Ectodermal cell (in vitro differentiated cells): ENCODE data around the gene LIMS3.
"Not testable (repeated sequence)": the region's sequence is repeated elsewhere in the genome, so short reads cannot be mapped to it uniquely, and the experiment has no call there.

ENCODE experiments used
- H3K27ac ChIP-seq: 2 replicates; pipeline ENCODE4 v1.7.0; 2013; ENCODE audit warnings: mild to moderate bottlenecking, low read depth, low read length; ENCODE audit not compliant: insufficient read depth, poor library complexity, severe bottlenecking
- H3K27me3 ChIP-seq: 2 replicates; pipeline ENCODE4 v1.7.0; 2013; ENCODE audit warnings: mild to moderate bottlenecking, low read length; ENCODE audit not compliant: insufficient read depth, control insufficient read depth, poor library complexity, severe bottlenecking
- H3K36me3 ChIP-seq: one replicate; pipeline ENCODE4 v1.7.0; 2013; ENCODE audit warnings: low read length; ENCODE audit not compliant: control insufficient read depth, insufficient read depth
- H3K4me1 ChIP-seq: one replicate; pipeline ENCODE4 v1.7.0; 2013; ENCODE audit warnings: low read length; ENCODE audit not compliant: control insufficient read depth, insufficient read depth
- H3K4me3 ChIP-seq: 2 replicates; pipeline ENCODE4 v1.7.0; 2013; ENCODE audit warnings: low read depth, low read length, control low read depth; ENCODE audit not compliant: insufficient read depth
- H3K9me3 ChIP-seq: 2 replicates; pipeline ENCODE4 v1.7.0; 2013; ENCODE audit warnings: mild to moderate bottlenecking, low read length, moderate library complexity; ENCODE audit not compliant: control insufficient read depth
- WGBS, 2 experiments: methylation state at CpG; one replicate each; pipeline ENCODE4 v1.1.7; 2013; ENCODE audit warnings: missing lambda C conversion rate in 2 of 2; 5-methylcytosine and 5-hydroxymethylcytosine counted together

The LIMS3 gene

GRCh38 chr2:109896212-109896611 is 2.3 kb upstream of the LIMS3 start:
- not testable (repeated sequence) for H3K27ac ChIP-seq, H3K4me1 ChIP-seq, H3K36me3 ChIP-seq, H3K9me3 ChIP-seq, H3K27me3 ChIP-seq, H3K4me3 ChIP-seq
- WGBS, 2 experiments = no CpG with 5 or more reads among the region's 4 CpGs

GRCh38 chr2:109897769-109898461 is 573 bp upstream of the LIMS3 start:
- not testable (repeated sequence) for H3K9me3 ChIP-seq, H3K4me1 ChIP-seq, H3K27ac ChIP-seq, H3K4me3 ChIP-seq, H3K27me3 ChIP-seq, H3K36me3 ChIP-seq
- WGBS, 2 experiments = no CpG with 5 or more reads among the region's 8 CpGs

- not testable (repeated sequence) for H3K36me3 ChIP-seq, H3K27me3 ChIP-seq, H3K4me3 ChIP-seq, H3K4me1 ChIP-seq, H3K9me3 ChIP-seq, H3K27ac ChIP-seq
- WGBS, 2 experiments = no CpG with 5 or more reads among the region's 8 CpGs
Measured at GRCh38 chr2:109905796-109906195, 7.3 kb downstream of the LIMS3 start.

GRCh38 chr2:109908626-109909025 is 10.1 kb downstream of the LIMS3 start:
- H3K36me3 ChIP-seq, H3K27me3 ChIP-seq, H3K9me3 ChIP-seq, H3K4me3 ChIP-seq, H3K27ac ChIP-seq, H3K4me1 ChIP-seq: not testable (repeated sequence)
- no CpG with 5 or more reads among the region's 2 CpGs for WGBS, 2 experiments

GRCh38 chr2:109910789-109911188 is 12.3 kb downstream of the LIMS3 start:
- H3K36me3 ChIP-seq, H3K9me3 ChIP-seq, H3K4me3 ChIP-seq, H3K27ac ChIP-seq, H3K4me1 ChIP-seq, H3K27me3 ChIP-seq: not testable (repeated sequence)

GRCh38 chr2:109913911-109914310 is 15.4 kb downstream of the LIMS3 start:
- H3K4me3 ChIP-seq, H3K27me3 ChIP-seq, H3K27ac ChIP-seq, H3K36me3 ChIP-seq, H3K4me1 ChIP-seq, H3K9me3 ChIP-seq: not testable (repeated sequence)
- no CpG with 5 or more reads among the region's 2 CpGs for WGBS, 2 experiments

GRCh38 chr2:109914552-109914951 is 16.1 kb downstream of the LIMS3 start:
- WGBS, 2 experiments = no CpG with 5 or more reads among the region's 7 CpGs
- H3K36me3 ChIP-seq = not testable (repeated sequence)

GRCh38 chr2:109915830-109916229 is 17.3 kb downstream of the LIMS3 start:
- H3K27me3 ChIP-seq, H3K4me3 ChIP-seq, H3K9me3 ChIP-seq, H3K4me1 ChIP-seq, H3K36me3 ChIP-seq, H3K27ac ChIP-seq: not testable (repeated sequence)
- no CpG with 5 or more reads among the region's 5 CpGs for WGBS, 2 experiments

More at GRCh38 chr2:109914552-109914951, 16.1 kb downstream of the LIMS3 start:
- not testable (repeated sequence) for H3K27me3 ChIP-seq, H3K4me3 ChIP-seq, H3K4me1 ChIP-seq, H3K9me3 ChIP-seq, H3K27ac ChIP-seq

- no CpG with 5 or more reads among the region's 2 CpGs for WGBS, 2 experiments
Measured at GRCh38 chr2:109920162-109920561, 21.7 kb downstream of the LIMS3 start.

GRCh38 chr2:109921543-109922384 is 23.3 kb downstream of the LIMS3 start:
- H3K9me3 ChIP-seq, H3K27me3 ChIP-seq, H3K36me3 ChIP-seq, H3K27ac ChIP-seq, H3K4me3 ChIP-seq, H3K4me1 ChIP-seq: not testable (repeated sequence)
- no CpG with 5 or more reads among the region's 7 CpGs for WGBS, 2 experiments

More at GRCh38 chr2:109920162-109920561, 21.7 kb downstream of the LIMS3 start:
- not testable (repeated sequence) for H3K36me3 ChIP-seq, H3K9me3 ChIP-seq, H3K27ac ChIP-seq, H3K4me3 ChIP-seq, H3K4me1 ChIP-seq, H3K27me3 ChIP-seq
